Fibroblast of the aortic adventitia (primary cell): Measurements from ENCODE around the gene ADGRE3. TPM values are rescaled to one million over a fixed set of nuclear protein-coding genes. Genes with fewer than 3 reads are reported as not detected.

Experiments
- DNase-seq: peaks from one replicate; pipeline ENCODE4 v3.0.0-alpha.2; 2010; ENCODE audit warnings: low read depth
- H3K4me3 ChIP-seq: 2 replicates; pipeline ENCODE4 v1.5.1; 2011; ENCODE audit warnings: low read depth, mild to moderate bottlenecking, control low read depth, low read length, moderate library complexity
- small RNA-seq: library from RNA; depleted of rRNA; stranded (forward); fragments of <200 nt; gene quantifications from one replicate; pipeline ENCODE3, GENCODE V24; 2012
- total RNA-seq: library from RNA; depleted of rRNA; stranded (reverse); fragments of >200 nt; gene quantifications from 2 replicates; pipeline ENCODE4 v1.2.3, GENCODE V29; 2012; ENCODE audit warnings: low replicate concordance
- TF ChIP-seq, protein P1 (sequence below): IDR thresholded peaks from 2 replicates; pipeline ENCODE4 v1.5.1; 2011; ENCODE audit warnings: mild to moderate bottlenecking, low read length, control low read depth, inconsistent platforms; ENCODE audit not compliant: insufficient read depth

The ADGRE3 gene
- total RNA-seq, 1 donor = not detected

DNA sequence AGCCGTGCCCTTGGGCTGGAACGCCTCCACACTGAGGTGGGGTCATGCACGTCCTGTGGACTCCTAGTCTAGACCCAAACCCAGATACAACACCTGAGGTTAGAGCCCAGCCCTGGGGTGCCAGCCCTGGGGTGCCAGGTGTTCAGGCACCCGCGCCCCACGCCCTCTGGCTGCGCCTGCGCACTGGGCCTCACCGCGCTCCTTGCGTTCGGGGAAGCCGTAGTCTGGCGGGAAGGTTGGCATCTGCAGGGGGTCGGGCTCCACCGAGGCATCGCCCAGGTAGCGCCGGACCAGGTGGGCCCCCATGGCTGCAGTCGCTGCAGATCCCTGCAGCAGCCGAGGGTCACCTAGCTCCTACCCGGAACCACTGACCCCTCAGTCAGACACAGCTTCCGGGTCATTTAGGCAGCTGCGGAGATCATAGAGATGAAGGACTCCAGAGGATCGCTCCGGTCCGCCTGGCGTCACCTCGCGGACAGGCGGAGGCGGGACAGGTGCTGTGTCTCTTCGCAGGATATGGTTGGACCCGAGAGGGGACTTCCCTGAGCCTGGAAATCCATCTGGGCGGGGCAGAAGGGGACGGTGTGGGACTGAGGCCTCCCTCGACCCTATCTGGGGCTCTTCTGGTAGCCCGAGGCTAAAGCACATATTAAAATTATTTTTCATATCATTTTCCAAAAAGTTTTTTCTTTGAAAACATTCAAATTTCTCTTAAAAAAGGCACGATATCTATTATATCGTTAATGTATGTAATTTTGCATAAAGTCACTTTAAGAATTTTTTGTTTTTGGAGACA lies 102.8 kb downstream of the ADGRE3 start, which contains the start of gene NDUFB7:
Gene NDUFB7, minus strand, starts transcription at position 372 of the 796 bp plus-strand sequence. Its CDS starts 66 bp downstream, at position 306.
- peak within 1 kb of the TSS; percentile 99 for H3K4me3 ChIP-seq
- DNase-seq = peak; percentile 94
- TF ChIP-seq, protein P1, sequence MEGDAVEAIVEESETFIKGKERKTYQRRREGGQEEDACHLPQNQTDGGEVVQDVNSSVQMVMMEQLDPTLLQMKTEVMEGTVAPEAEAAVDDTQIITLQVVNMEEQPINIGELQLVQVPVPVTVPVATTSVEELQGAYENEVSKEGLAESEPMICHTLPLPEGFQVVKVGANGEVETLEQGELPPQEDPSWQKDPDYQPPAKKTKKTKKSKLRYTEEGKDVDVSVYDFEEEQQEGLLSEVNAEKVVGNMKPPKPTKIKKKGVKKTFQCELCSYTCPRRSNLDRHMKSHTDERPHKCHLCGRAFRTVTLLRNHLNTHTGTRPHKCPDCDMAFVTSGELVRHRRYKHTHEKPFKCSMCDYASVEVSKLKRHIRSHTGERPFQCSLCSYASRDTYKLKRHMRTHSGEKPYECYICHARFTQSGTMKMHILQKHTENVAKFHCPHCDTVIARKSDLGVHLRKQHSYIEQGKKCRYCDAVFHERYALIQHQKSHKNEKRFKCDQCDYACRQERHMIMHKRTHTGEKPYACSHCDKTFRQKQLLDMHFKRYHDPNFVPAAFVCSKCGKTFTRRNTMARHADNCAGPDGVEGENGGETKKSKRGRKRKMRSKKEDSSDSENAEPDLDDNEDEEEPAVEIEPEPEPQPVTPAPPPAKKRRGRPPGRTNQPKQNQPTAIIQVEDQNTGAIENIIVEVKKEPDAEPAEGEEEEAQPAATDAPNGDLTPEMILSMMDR = peak; percentile 57

DNA sequence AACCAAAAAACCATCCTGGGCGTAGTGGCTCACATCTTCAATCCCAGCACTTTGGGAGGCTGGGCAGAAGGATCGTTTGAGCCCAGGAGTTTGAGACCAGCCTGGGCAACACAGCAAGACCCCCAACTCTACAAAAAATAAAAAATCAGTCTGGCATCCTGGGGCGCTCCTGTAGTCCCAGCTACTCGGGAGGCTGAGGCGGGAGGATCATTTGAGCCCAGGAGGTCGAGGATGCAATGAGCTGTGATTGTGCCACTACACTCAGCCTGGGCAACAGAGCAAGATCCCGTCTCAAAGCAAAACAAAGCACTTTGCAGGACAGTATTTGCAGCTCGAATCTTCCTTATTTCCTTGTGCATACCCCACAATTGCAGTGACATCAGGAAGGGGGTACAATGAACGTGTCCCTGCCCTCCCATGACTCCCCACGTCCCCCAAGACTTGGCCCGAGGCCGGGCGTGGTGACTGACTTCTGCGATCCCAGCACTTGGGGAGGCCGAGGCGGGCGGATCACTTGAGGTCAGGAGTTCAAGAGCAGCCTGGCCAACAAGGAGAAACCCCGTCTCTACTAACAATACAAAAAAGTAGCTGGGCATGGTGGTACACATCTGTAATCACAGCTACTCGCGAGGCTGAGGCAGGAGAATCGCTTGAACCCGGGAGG lies 103.6 kb downstream of the ADGRE3 start:
- DNase-seq = no peak
- H3K4me3 ChIP-seq = peak overlapping the region; percentile 99
- TF ChIP-seq, protein P1 = no peak

Small RNA genes within 50 kb of the gene (small RNA-seq; reads per million reads assigned to genes)
- gene AC022149.2 (not detected), gene RN7SL842P (not detected)

Other genes with a start within 250 kb of the ADGRE3 start
- gene PKN1, start 241.5 kb downstream of the ADGRE3 start, total RNA-seq = 164 and 342 TPM in 2 replicates
- gene PTGER1, start 199.5 kb downstream of the ADGRE3 start, total RNA-seq = 1.9 and 3.4 TPM in 2 replicates
- gene GIPC1, start 178.7 kb downstream of the ADGRE3 start, total RNA-seq = 93.5 and 119 TPM in 2 replicates
- gene DNAJB1, start 156.4 kb downstream of the ADGRE3 start, total RNA-seq = 54.7 and 95.2 TPM in 2 replicates
- 2.9 and 41.8 TPM in 2 replicates for gene TECR, start 145.2 kb downstream of the ADGRE3 start, total RNA-seq
- gene NDUFB7, start 102.8 kb downstream of the ADGRE3 start, total RNA-seq = 100 and 164 TPM in 2 replicates
- gene CLEC17A, start 91.8 kb downstream of the ADGRE3 start, total RNA-seq = 0.09 TPM in 1 of 2 replicates, not detected in the other
- 10.5 and 21.1 TPM in 2 replicates for gene ZNF333, start 15.2 kb upstream of the ADGRE3 start, total RNA-seq
- gene ADGRE2, start 103.7 kb upstream of the ADGRE3 start, total RNA-seq = 0.09 TPM in 1 of 2 replicates, not detected in the other
- not detected in 2 replicates for gene OR7A5, start 160.3 kb upstream of the ADGRE3 start, total RNA-seq
- not detected in 2 replicates for gene OR7C1, start 160.3 kb upstream of the ADGRE3 start, total RNA-seq
- not detected in 2 replicates for gene OR7A10, start 174.1 kb upstream of the ADGRE3 start, total RNA-seq
- gene OR7A17, start 211.3 kb upstream of the ADGRE3 start, total RNA-seq = not detected in 2 replicates